Raji (cell line): Measurements from ENCODE around the gene FCN3.

Source experiments
- POLR2A ChIP-seq: IDR thresholded peaks from 2 replicates; pipeline ENCODE4 v1.6.1; 2011; ENCODE audit warnings: low read depth, low read length, control low read depth; ENCODE audit not compliant: insufficient read depth

Gene FCN3

GRCh38 chr1:27346357-27346756 is 28.3 kb downstream of the FCN3 start:
- no peak for TF ChIP-seq POLR2A

- no peak for TF ChIP-seq POLR2A
Observed at GRCh38 chr1:27345272-27345671, 29.4 kb downstream of the FCN3 start.

GRCh38 chr1:27343639-27344025 is 31.0 kb downstream of the FCN3 start:
- no peak for TF ChIP-seq POLR2A

GRCh38 chr1:27342778-27343638 is 31.6 kb downstream of the FCN3 start:
- peak; percentile 66 for TF ChIP-seq POLR2A

- no peak for TF ChIP-seq POLR2A
Observed at GRCh38 chr1:27342391-27342777, 32.2 kb downstream of the FCN3 start.

GRCh38 chr1:27341525-27342252 is 32.9 kb downstream of the FCN3 start, which contains the start of gene SYTL1:
Gene SYTL1, plus strand, starts transcription at chr1:27342022. Its CDS starts 3,313 bp downstream, at chr1:27345335.
- peak; percentile 87 for TF ChIP-seq POLR2A

- TF ChIP-seq POLR2A = no peak
Observed at GRCh38 chr1:27339213-27339612, 35.4 kb downstream of the FCN3 start.

GRCh38 chr1:27338751-27339150 is 35.9 kb downstream of the FCN3 start:
- no peak for TF ChIP-seq POLR2A

GRCh38 chr1:27336756-27337155 is 37.9 kb downstream of the FCN3 start:
- TF ChIP-seq POLR2A = no peak

GRCh38 chr1:27335506-27336422 is 38.9 kb downstream of the FCN3 start:
- TF ChIP-seq POLR2A = no peak

GRCh38 chr1:27333717-27334279 is 40.8 kb downstream of the FCN3 start:
- TF ChIP-seq POLR2A = no peak

GRCh38 chr1:27332536-27333281 is 41.9 kb downstream of the FCN3 start:
- no peak for TF ChIP-seq POLR2A

- no peak for TF ChIP-seq POLR2A
Observed at GRCh38 chr1:27331922-27332321, 42.7 kb downstream of the FCN3 start.

- no peak for TF ChIP-seq POLR2A
Observed at GRCh38 chr1:27331426-27331825, 43.2 kb downstream of the FCN3 start.
